NB4 (cell line): ENCODE results near the gene OR2C3.
A peak's percentile ranks its signal among the peaks of the same experiment; 100 is the strongest.
"Not testable (repeated sequence)": the region's sequence is repeated elsewhere in the genome, so short reads cannot be mapped to it uniquely, and the experiment has no call there.

ENCODE experiments used
- DNase-seq: peaks from one replicate; pipeline ENCODE4 v3.0.0; 2010; ENCODE audit warnings: low read depth
- H3K4me3 ChIP-seq: one replicate; pipeline ENCODE4 v1.5.1; 2011; ENCODE audit warnings: mild to moderate bottlenecking, low read depth, low read length, moderate library complexity
- CTCF ChIP-seq: IDR thresholded peaks from one replicate; pipeline ENCODE4 v1.5.1; 2012; ENCODE audit warnings: low read depth, low read length
- MAX ChIP-seq: IDR thresholded peaks from 2 replicates; pipeline ENCODE4 v1.6.1; 2011; ENCODE audit warnings: low read depth, low read length
- MYC ChIP-seq: IDR thresholded peaks from 2 replicates; pipeline ENCODE4 v1.6.1; 2011; ENCODE audit warnings: low read depth, low read length
- POLR2A ChIP-seq: IDR thresholded peaks from 2 replicates; pipeline ENCODE4 v1.6.1; 2011; ENCODE audit warnings: mild to moderate bottlenecking; ENCODE audit not compliant: insufficient read length; ENCODE audit errors: extremely low read depth

OR2C3 gene

GRCh38 chr1:247491328-247491727, 44.9 kb downstream of the OR2C3 start:
- DNase-seq = no peak
- no peak overlapping the region for H3K4me3 ChIP-seq
- no peak for TF ChIP-seq POLR2A
- no peak for TF ChIP-seq MYC
- no peak for TF ChIP-seq MAX
- TF ChIP-seq CTCF = no peak

- no peak overlapping the region for H3K4me3 ChIP-seq
- peak; percentile 73 for DNase-seq
- no peak for TF ChIP-seq POLR2A
- peak; percentile 54 for TF ChIP-seq CTCF
- TF ChIP-seq MAX = peak; percentile 55
- no peak for TF ChIP-seq MYC
These were observed 49.2 kb downstream of the OR2C3 start for GRCh38 chr1:247487057-247487456.

GRCh38 chr1:247482747-247483146, 53.5 kb downstream of the OR2C3 start:
- TF ChIP-seq MYC (no peak), CTCF (no peak), POLR2A (no peak), MAX (no peak)
- no peak for DNase-seq
- no peak overlapping the region for H3K4me3 ChIP-seq

- H3K4me3 ChIP-seq, DNase-seq: not testable (repeated sequence)
These were observed 59.7 kb downstream of the OR2C3 start for GRCh38 chr1:247476328-247477058.

- no peak for DNase-seq
- TF ChIP-seq MYC (no peak), POLR2A (no peak), CTCF (no peak), MAX (no peak)
- no peak overlapping the region for H3K4me3 ChIP-seq
These were observed 60.4 kb downstream of the OR2C3 start for GRCh38 chr1:247475793-247476192.
